Measurements from ENCODE around the gene LGR6. TPM values are rescaled to one million over a fixed set of nuclear protein-coding genes. Genes with fewer than 3 reads are reported as not detected.
"Not testable (repeated sequence)": the region's sequence is repeated elsewhere in the genome, so short reads cannot be mapped to it uniquely, and the experiment has no call there.

LGR6 gene
- total RNA-seq, 4 donors from 2014 or later: under 0.01 to 1.2 (median 0.78) TPM; not detected in 1

- 88% methylated on average over 9 of the region's 9 CpGs for WGBS
- no peak for DNase-seq (ENCODE audit: extremely low spot score)
- Histone ChIP-seq H3K9me3 (no peaks in the 10 kb centered on the region), H3K36me3 (no peaks in the 10 kb centered on the region), H3K4me1 (peaks cover 0 to 11% (median 6%) of the 10 kb centered on the region in 4 donors), H3K27me3 (peaks cover 0 to 4% (median 0%) of the 10 kb centered on the region in 4 donors), H3K4me3 (no peak overlapping the region), H3K27ac (replicated peaks in 1 of 4) (no peak overlapping the region)
- intact Hi-C loops (cut with DNase I): no loop called here
- TF ChIP-seq CTCF (IDR thresholded peaks at IDR 0.05): no peak
- no peak for TF ChIP-seq POLR2AphosphoS5 (IDR thresholded peaks at IDR 0.05)
- TF ChIP-seq POLR2A (IDR thresholded peaks at IDR 0.05; ENCODE audit: low read depth): no peak
- TF ChIP-seq EP300 (IDR thresholded peaks at IDR 0.05): no peak
These were observed 27.4 kb upstream of the LGR6 start for GRCh38 chr1:202165942-202166843.

GRCh38 chr1:202167054-202167453 is 26.5 kb upstream of the LGR6 start:
- DNase-seq (ENCODE audit: extremely low spot score); H3K4me3 ChIP-seq; H3K27ac ChIP-seq (replicated peaks in 1 of 4); H3K27me3 ChIP-seq; intact Hi-C loops (cut with DNase I); H3K36me3 ChIP-seq; H3K9me3 ChIP-seq: not testable (repeated sequence)
- WGBS: 73% methylated on average over 13 of the region's 13 CpGs
- H3K4me1 ChIP-seq: peaks cover 0 to 11% (median 6%) of the 10 kb centered on the region in 4 donors

- no peak for DNase-seq (ENCODE audit: extremely low spot score)
- intact Hi-C loops (cut with DNase I): no loop called here
- 73% methylated on average over 15 of the region's 18 CpGs for WGBS
These were observed 25.7 kb upstream of the LGR6 start for GRCh38 chr1:202167708-202168415.

GRCh38 chr1:202168861-202169260 is 24.7 kb upstream of the LGR6 start:
- H3K4me1 ChIP-seq: peaks cover 0 to 11% (median 6%) of the 10 kb centered on the region in 4 donors
- H3K27me3 ChIP-seq: no peaks in the 10 kb centered on the region
- H3K4me3 ChIP-seq: no peak overlapping the region
- H3K27ac ChIP-seq (replicated peaks in 1 of 4): no peak overlapping the region
- intact Hi-C loops (cut with DNase I): no loop called here
- no peaks in the 10 kb centered on the region for H3K36me3 ChIP-seq
- H3K9me3 ChIP-seq: no peaks in the 10 kb centered on the region
- no peak for TF ChIP-seq POLR2AphosphoS5 (IDR thresholded peaks at IDR 0.05)
- TF ChIP-seq POLR2A (IDR thresholded peaks at IDR 0.05; ENCODE audit: low read depth): no peak
- TF ChIP-seq CTCF (IDR thresholded peaks at IDR 0.05): no peak
- TF ChIP-seq EP300 (IDR thresholded peaks at IDR 0.05): no peak
- 93% methylated on average over 7 of the region's 7 CpGs for WGBS
- no peak for DNase-seq (ENCODE audit: extremely low spot score)

More at GRCh38 chr1:202167708-202168415, 25.7 kb upstream of the LGR6 start:
- Histone ChIP-seq H3K27me3 (peaks cover 0 to 4% (median 0%) of the 10 kb centered on the region in 4 donors), H3K4me1 (peaks cover 0 to 11% (median 6%) of the 10 kb centered on the region in 4 donors), H3K4me3 (no peak overlapping the region), H3K36me3 (no peaks in the 10 kb centered on the region), H3K9me3 (no peaks in the 10 kb centered on the region), H3K27ac (replicated peaks in 1 of 4) (no peak overlapping the region)
- TF ChIP-seq CTCF (IDR thresholded peaks at IDR 0.05) (no peak), EP300 (IDR thresholded peaks at IDR 0.05) (no peak), POLR2AphosphoS5 (IDR thresholded peaks at IDR 0.05) (no peak), POLR2A (IDR thresholded peaks at IDR 0.05; ENCODE audit: low read depth) (no peak)

GRCh38 chr1:202170726-202171125 is 22.9 kb upstream of the LGR6 start:
- intact Hi-C loops (cut with DNase I): no loop called here
- no peaks in the 10 kb centered on the region for H3K9me3 ChIP-seq
- H3K27me3 ChIP-seq: no peaks in the 10 kb centered on the region
- no peak overlapping the region for H3K4me3 ChIP-seq
- no peak for TF ChIP-seq POLR2AphosphoS5 (IDR thresholded peaks at IDR 0.05)
- no peak for TF ChIP-seq POLR2A (IDR thresholded peaks at IDR 0.05; ENCODE audit: low read depth)
- no peak for TF ChIP-seq EP300 (IDR thresholded peaks at IDR 0.05)
- no peak for TF ChIP-seq CTCF (IDR thresholded peaks at IDR 0.05)
- H3K36me3 ChIP-seq: no peaks in the 10 kb centered on the region
- H3K4me1 ChIP-seq: peaks cover 0 to 11% (median 6%) of the 10 kb centered on the region in 4 donors
- WGBS: 73% methylated on average over 6 of the region's 6 CpGs
- H3K27ac ChIP-seq (replicated peaks in 1 of 4): no peak overlapping the region
- no peak for DNase-seq (ENCODE audit: extremely low spot score)

Measured in esophagus muscularis mucosa (tissue), 4 donors.